GM13976 (cell line): ENCODE measurements around the gene GDPD5.

Experiments
- DNase-seq: peaks from one replicate; pipeline ENCODE4 v3.0.0; 2012; ENCODE audit warnings: low spot score
- CTCF ChIP-seq: IDR thresholded peaks from 2 replicates; pipeline ENCODE4 v1.5.1; 2012; ENCODE audit warnings: borderline replicate concordance, mild to moderate bottlenecking; ENCODE audit not compliant: insufficient read depth; ENCODE audit errors: extremely low read depth, missing control alignments, control extremely low read depth
- in situ Hi-C: fragments of 300-500 bp; cut with MboI; formaldehyde crosslinking; loops from one replicate; pipeline ENCODE4 v1.12.0; 2022; ENCODE audit warnings: low sequenced_read_pairs, mixed read lengths, inconsistent platforms; ENCODE audit not compliant: unreplicated experiment

GDPD5 gene

GRCh38 chr11:75557666-75558494, 32.1 kb upstream of the GDPD5 start:
- in situ Hi-C loops = no loop called here
- DNase-seq = no peak
- no peak for TF ChIP-seq CTCF

- TF ChIP-seq CTCF = no peak
- DNase-seq = no peak
- in situ Hi-C loops = no loop called here
These were observed 30.5 kb upstream of the GDPD5 start for GRCh38 chr11:75556275-75556674.

GRCh38 chr11:75555079-75555811, 29.5 kb upstream of the GDPD5 start:
- DNase-seq = no peak
- in situ Hi-C loops = no loop called here
- TF ChIP-seq CTCF = no peak

GRCh38 chr11:75554258-75555022, 28.7 kb upstream of the GDPD5 start:
- in situ Hi-C loops = no loop called here
- TF ChIP-seq CTCF = no peak
- no peak for DNase-seq

- in situ Hi-C loops = no loop called here
- TF ChIP-seq CTCF = no peak
- DNase-seq = no peak
These were observed 28.1 kb upstream of the GDPD5 start for GRCh38 chr11:75553889-75554257.

- in situ Hi-C loops = no loop called here
- no peak for TF ChIP-seq CTCF
- DNase-seq = no peak
These were observed 27.4 kb upstream of the GDPD5 start for GRCh38 chr11:75553182-75553581.
